GM19438 (cell line): ENCODE results near the gene MEIS2.

Experiments used
- ATAC-seq: cut with Tn5 transposase; IDR thresholded peaks from one replicate; pipeline ENCODE4 v1.9.1; 2021; ENCODE audit warnings: low read depth; ENCODE audit not compliant: unreplicated experiment

MEIS2 gene

DNA sequence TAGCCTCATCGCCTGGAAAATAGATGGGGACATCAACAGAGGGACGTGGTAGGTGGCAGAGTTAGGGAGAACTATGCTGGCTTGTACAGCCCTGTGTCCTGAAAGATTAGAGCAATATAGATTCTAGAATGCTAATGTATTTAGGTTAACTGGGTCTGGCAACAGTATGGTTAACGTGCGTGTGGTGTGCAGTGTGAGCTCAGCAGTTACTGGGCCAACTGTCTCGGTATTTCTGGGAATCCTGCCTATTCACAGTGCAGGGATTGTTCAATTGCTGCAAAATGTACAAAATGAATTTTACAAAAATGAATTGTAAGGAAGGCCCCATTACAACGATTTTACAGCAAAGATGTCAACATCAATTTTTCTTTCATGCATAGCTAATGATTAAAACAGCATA lies 20.6 kb downstream of the MEIS2 start:
- no peak for ATAC-seq

DNA sequence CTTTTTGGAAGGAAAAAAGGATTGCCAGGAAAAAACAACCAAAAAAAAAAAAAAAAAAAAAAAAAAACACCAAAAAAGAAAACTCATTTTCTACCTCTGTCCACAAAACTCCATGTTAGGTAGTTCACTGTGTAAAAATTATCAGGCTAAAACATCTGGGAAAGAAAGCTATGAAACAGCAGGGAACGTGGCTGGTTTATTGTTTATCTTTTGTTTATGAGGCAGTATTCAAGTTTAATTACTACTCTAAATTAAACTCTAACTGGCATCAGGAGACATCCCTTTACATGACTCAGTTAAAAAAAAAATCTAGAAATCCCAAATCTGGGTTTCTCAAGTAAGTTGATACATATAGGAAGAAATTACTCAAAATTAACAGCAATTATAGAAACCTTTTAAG lies 21.8 kb downstream of the MEIS2 start:
- no peak for ATAC-seq

DNA sequence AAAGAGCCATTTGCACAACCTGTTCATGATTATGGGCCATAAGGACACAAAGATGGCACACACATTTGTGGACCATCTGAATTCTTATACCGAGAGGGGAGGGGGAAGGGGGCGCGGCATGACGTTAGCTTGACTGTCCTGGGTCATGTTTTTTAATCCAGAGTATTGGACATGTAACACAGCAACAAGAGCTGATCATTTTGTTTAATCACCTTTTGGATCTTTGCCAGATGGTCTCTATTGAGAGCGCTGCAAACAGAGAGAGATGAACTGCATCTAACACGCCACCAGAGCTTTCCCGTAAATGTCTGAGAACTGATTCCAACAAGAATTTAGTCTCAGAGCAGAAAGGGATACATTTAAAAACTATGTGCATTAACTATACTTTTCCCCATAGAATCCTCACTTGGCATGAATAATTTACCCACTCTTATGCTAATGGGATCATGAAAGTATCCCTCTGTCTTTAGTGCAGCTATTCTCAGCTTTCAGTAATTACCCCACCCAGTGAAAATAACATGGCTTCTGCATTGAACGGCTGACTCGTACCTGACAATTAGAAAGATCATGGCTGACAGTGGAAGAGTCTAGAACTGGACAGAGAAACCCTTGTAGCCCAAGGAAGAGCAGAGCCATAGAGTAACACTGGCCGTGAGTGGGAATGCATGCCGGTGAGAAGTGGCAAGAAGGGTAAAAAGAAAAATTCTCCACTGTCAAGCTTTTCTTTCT lies 22.6 kb downstream of the MEIS2 start:
- no peak for ATAC-seq

DNA sequence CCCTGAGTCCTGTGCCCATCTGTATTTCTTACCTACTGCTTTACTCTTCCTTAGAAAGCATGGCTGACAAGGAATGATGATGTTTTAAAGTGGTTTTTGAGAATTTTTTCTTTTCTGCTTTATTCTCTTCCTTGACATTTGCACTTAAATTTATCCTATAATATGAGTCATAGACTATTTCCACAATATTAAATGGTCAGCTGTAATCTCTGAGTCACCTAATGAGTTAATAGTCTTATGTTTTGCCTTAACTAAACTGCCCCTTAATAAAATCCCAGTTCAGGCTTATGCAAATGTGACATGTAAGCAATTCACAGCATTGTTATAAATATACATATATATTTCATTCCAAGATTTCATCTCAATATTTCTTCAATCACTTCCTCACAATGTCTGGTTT lies 23.8 kb downstream of the MEIS2 start:
- ATAC-seq, result no peak

DNA sequence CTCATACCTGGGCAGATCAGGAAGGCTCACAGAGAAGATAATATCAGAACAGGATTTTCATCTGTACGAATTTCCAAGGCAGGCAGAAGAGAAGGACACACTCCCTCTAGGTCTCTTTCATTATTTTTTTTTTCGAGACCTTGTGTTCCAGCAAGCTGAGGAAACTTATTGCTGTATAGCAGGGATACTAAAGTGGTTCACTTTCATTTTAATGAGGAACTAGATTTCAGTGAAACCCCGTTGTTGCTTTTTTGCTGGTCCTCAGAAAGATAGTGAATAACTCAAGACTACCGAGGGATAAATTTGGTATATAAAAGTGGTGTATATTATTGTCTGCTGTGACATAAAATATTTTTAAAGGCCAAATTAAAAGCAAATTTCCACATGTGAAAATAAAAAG lies 24.6 kb downstream of the MEIS2 start:
- no peak for ATAC-seq

DNA sequence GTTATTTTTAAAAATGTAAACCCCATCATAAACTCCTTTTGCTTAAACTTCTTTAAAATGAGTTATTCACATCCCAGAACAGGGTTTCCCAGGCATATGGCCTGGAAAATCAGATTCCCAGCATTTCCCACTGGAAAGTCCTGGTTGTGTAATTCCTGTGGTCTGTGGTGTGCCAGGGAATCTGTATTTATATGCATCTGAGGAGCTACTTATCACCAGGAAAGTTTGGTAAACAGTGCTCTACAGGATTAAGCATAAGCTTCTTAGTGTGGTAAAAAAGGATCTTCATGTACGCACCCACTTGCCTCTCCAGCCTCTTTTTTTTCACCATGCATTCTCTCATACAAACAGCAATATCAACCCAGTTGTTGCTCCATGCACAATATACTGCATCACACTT lies 28.2 kb downstream of the MEIS2 start:
- no peak for ATAC-seq

DNA sequence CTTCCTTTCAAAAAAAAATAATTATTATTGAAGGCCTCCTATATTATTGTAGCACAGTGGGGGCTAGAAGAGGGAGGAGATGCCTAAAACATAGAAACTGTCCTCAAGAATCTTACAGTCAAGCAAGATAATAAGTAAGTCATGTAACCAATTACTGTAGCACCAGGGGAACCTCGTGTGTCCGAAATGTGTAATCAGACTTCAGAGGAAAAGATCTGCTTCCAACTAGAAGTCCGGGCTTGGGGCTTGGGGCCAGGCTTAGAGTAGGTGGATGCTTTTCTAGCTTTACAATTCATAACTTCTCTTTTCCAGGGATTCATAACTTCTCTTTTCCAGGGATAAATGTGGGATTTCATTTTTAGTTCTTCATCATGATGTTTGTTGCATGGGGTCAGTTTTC lies 29.2 kb downstream of the MEIS2 start:
- ATAC-seq, result no peak

DNA sequence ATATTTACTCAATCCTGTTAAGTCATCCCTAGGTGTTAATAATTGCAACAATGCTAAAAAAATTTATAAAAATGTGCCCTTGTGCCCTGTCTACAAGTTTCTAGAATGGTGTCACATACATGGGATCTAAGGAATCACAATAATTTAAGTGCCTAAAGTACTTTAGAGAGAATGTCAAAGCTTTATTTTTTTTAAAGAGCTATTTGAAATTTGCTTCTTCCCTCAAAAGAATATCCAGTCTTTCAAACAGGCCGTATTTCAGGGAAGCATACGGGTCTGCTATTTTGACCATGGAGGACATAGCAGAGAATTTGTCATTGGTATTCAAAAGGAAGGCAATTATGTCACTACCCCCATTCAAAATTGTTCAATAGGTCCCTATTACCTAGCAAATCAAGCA lies 29.7 kb downstream of the MEIS2 start:
- ATAC-seq, result no peak

DNA sequence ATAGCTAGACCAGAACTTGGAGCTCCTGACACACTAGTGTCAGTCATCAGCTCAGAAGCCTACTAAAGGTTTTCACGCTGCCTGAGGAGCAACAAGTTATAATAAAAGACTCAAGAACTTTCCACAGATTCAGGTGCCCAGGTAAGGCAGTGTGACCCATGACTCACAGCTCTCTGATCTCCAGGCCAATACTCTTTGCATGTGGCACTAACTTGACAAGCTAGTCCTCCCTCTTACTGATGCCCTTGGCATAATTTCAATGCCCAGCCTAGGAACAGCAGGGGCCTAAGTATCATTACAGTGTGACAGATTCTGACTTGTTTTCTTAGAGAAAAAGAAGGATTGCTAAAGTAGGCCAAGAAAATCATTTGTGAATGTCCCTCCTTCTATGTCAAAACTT lies 38.4 kb downstream of the MEIS2 start:
- ATAC-seq, result no peak

DNA sequence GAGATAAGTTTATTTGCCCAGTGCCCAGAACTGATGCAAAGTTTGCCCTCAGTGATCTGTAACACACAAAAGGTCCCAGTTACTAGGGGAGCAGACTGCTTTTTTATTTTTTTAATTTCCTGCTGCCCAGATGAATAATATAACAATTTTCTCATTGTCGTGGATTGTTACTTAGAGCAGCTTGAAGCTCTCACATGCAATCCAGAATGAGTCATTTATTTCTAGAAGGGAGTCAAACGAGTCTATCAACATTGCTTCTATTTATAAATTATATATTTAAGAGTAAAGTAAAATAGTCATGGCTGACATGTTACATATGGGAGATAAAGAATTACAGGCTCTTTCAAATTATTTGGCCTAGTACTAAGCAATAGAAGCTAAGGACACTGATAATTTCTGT lies 41.3 kb downstream of the MEIS2 start:
- ATAC-seq, result no peak

DNA sequence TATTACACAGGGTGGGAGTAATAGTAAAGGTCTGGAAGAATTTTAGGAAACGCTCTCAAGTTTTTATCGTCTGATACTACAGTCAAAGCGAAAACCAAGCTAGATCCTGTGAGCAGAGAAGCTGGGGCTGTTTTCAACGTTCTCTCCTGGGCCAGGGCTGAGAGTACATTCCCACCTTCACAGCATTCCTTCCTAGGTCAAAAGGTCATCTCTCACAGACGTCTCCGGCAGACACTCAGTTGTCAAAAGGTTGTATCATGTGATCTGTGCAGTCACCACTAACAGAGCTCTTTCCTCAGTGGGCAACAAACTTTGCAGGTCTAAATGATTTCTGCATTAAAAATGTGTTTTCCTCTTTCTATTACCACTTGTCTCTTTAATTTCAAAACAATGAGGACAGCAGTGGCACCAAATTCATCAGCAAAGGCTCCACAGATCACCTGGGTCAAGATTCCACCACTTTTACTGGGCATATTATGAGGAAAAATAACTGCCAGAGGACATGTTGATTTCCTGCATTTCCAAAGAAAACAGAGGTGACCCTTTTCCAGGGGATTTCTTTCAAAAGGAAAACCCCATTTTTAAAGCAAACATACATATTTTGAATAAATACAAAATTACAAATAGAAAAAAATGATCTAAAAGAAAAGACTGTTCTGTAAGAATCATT lies 41.9 kb downstream of the MEIS2 start:
- ATAC-seq, result no peak

DNA sequence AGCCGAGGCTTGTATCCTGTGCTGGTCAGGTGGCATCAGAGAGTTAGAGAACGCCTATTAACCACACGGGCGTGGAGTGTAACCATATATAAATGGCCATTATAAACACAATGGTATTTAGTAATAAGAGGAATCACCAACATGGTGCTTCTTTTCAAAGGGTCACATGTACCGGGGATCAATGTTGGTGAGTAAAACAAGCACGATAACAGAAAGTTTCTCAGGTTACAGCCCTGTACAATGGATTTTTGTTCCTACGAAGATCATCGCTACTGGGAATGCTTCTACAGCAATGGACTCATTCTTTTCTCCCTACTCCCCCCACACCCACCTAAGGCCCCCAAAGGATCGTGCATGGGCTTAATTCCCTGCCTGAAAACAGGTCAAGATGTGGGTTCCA lies 42.5 kb downstream of the MEIS2 start:
- no peak for ATAC-seq

DNA sequence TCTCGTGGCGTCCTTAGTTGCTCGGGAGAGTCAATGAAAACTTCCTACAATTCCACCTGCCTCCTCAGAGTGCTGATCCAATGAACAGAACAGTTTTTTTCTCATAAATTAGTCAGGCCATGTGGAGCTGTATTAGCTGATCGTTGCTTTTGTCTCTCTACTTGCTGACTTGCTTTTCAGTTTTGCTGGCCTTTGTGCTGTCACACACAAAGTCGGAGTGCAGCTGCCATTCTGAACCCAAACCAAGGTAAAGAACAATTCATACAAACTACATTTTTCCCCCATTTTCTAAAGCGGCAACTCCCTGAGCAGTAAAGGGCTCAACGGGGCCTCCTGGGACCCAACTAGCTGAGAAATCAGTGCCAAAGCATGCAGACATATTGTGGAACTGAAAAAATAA lies 43.1 kb downstream of the MEIS2 start:
- no peak for ATAC-seq

DNA sequence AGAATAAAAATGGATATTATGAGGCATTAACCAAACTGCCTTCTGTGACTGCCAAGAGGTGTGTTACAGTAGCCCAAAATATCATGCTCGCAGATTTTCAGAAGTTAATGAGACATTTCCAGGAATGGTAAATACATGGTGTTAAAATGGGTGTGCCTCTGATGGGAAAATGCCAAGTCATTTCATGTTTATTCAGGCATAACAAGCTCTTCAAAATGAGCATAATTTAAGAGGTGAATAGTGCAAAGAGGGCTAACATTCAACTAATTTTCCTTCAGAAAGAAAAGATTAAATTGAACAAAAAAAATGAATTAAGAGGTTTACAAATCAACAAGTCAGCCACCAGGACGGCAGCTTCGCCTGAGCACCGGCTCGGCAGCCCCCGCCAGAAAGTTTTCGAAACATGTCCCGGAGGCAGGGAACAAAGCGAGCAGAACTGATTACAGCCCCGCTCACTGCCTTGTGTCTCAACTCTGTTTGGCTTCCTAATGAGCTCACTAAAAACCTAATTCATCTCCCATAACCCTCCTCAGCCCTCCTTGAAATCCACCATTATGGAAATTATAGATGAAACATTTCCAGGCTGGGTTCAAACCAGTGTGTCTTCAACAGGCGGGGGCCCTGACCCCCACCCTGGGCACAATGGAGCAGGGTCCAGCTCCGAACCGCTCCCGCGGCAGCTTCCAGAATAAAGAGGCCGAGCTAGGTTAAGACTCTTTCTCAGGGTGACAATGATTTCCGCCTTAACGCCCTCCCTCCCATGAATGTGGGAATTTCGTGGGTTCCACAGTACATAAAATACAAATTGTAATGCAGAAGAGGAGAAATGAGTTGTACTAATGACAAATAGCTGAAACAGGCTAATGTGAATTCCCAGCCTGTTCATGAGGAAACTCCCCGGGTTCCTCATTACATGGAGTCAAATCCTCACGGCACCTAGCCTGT lies 43.9 kb downstream of the MEIS2 start:
- ATAC-seq, result no peak

DNA sequence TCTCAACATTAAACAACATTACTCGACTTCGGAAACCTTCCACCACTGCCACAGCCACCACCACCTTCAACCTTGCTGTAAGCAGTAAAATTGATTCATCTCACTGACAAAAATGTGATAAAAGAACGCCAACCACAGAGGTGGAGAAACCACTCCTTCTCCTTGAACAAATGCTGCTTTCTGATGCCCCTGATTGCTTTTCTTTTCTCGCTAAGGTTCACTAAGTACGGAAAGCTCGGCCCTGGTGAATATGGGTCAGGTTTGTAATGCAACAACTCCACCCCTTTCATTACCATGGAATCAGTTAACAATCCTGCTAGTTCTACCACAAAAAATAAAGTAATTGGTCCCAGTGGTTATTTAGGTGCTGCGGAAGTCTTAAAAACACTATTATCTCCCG lies 44.9 kb downstream of the MEIS2 start:
- ATAC-seq, result no peak

DNA sequence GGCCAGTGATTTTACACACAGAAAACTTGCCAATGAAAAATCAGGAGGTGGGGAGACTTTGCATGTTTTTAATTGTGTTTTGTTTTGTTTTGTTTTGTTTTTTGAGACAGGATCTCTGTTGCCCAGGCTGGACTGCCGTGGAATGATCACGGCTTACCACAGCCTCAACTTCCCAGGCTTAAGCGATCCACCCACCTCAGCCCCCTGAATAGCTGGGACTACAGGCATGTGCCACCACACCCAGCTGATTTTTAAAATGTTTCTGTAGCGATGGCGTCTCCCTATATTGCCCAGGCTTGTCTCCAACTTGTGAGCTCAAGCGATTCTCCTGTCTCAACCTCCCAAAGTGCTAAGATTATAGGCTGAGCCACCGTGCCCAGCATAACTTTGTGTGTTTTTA lies 46.0 kb downstream of the MEIS2 start:
- no peak for ATAC-seq

DNA sequence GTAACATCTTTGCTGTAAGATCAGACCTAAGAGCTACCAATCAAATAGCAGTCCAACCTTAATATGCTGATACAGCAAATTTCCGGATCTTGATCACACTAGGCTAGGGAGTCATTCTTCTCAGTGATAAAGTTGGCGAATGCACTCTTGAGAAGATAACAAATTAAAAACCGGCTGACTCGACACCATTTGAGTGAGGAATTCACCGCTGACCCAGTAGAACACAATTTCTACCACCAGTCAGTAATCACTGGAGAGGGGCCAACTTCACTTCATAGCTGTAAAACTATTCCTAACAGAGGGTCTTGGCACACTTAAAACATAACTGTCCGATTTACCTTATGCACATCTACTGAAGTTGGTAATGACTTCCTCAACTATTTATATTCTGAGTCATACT lies 47.2 kb downstream of the MEIS2 start:
- ATAC-seq, result no peak

DNA sequence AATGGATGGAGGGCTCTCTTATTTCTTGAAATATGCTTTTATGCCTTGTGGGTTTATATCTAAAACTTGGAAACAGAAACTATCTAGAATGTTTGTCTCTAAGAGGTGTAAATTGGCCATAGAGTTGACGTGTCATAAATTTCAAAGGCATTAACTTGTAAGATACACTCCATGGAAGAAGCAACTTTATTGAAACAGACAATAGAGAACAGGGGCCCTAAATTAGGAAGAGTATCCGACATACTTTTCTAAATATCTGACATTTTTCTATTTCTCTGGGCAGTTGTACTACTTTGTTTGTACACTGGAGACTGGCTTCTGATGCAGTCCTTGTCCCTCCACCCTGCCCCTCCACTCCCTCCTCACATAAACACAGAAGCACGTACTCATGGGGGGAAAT lies 50.0 kb downstream of the MEIS2 start:
- ATAC-seq, result no peak

DNA sequence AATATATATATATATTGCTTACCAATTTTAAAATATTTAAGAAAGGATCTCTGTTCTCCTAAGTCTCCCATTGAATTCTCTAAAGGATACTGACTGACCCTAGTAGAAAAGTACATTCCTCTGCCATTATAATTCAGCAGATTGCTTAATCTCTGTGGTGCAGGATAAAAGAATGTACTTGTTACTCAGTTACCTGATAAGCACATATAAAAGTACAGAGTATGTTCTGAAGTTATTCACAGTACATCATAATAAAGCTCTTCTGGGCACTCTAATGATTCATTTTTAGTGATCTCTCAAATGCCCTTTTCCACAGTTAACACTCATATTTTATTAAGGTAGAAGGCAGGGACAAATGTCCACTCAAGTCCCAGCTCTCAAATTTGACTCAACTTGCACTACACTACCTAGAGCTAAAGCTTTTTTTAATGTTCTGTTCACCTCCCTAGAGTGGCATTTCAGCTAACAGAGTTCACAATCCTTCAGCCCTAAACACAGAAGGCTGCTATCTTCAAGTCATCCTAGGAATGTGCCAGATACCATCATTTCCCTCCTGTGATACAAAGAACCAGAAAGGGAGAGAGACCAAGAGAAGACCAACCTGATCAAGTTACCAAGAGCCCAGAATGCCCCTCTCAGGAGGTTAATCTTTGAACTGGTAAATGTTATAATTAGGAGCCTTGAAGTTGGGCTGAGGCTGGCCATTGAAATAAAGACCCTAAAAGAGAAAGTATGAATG lies 53.3 kb downstream of the MEIS2 start:
- ATAC-seq, result no peak

DNA sequence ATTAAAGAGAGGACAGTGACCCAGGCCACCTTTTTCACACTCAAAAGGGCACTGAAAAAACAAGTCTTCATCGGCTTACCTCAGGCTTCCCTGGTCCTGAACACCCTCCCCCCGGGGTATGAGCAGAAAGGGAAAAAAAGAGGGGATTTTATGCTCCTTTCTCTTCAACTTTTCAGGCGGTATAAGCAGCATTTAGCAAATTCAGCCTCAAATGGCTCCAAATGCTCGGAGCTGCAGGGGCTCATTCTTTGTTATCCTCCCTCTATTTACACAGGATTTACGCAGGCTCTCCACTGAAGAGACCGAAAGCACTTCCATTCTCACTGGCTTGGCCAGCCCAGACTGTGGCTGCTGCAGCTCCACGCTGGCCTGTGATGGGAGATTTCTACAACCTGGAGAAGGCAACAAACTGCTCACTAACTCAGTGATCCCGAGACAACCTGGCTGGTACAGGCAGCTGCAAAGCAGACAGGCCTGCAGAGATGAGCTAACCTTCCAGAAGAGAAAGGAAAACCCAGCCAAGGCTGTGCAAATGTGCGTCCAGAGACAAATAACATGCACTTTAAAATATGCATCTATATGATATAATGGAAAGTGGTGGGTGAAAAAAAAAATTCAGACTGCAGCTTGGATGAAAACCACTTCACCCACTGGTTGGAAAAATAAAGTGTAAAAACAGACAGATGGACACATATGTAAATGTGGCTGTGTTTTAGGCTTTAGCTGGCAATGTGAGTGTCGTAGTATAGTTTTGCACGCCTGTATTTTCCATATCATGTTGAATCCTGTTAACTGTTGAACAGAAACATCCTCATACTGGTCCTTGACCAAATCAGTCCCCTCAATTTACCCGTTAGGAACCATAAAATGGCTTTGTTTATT lies 54.2 kb downstream of the MEIS2 start:
- no peak for ATAC-seq
